ENCODE results near the gene LYPD6B.

The LYPD6B gene

GRCh38 chr2:149099298-149099697 lies 60.8 kb downstream of the LYPD6B start:
- H2AFZ ChIP-seq, result no peak overlapping the region
- H3K36me3 ChIP-seq (ENCODE audit: control insufficient read depth, insufficient read depth, low read length), result no peaks in the 10 kb centered on the region
- peaks cover 5% of the 10 kb centered on the region for H3K4me1 ChIP-seq
- no peaks in the 10 kb centered on the region for H3K9me3 ChIP-seq (ENCODE audit: control insufficient read depth, low read length)
- H3K4me2 ChIP-seq (ENCODE audit: low read length), result no peak overlapping the region
- no peak overlapping the region for H3K4me3 ChIP-seq (ENCODE audit: low read depth, low read length)
- no peaks in the 10 kb centered on the region for H3K79me2 ChIP-seq
- H3K27ac ChIP-seq, result no peak overlapping the region
- no peak overlapping the region for H3K9ac ChIP-seq
- TF ChIP-seq CTCF (IDR thresholded peaks at IDR 0.05), result no peak
- no peaks in the 10 kb centered on the region for H3K27me3 ChIP-seq (ENCODE audit: control insufficient read depth, insufficient read depth, low read length)

- no peak overlapping the region for H3K4me3 ChIP-seq (ENCODE audit: low read depth, low read length)
- no peak overlapping the region for H3K27ac ChIP-seq
- peaks cover 5% of the 10 kb centered on the region for H3K4me1 ChIP-seq
- no peak overlapping the region for H3K9ac ChIP-seq
- H3K27me3 ChIP-seq (ENCODE audit: control insufficient read depth, insufficient read depth, low read length), result no peaks in the 10 kb centered on the region
- H3K36me3 ChIP-seq (ENCODE audit: control insufficient read depth, insufficient read depth, low read length), result no peaks in the 10 kb centered on the region
- H3K4me2 ChIP-seq (ENCODE audit: low read length), result no peak overlapping the region
- H3K79me2 ChIP-seq, result no peaks in the 10 kb centered on the region
- H2AFZ ChIP-seq, result peak overlapping the region; percentile 61
- no peak for TF ChIP-seq CTCF (IDR thresholded peaks at IDR 0.05)
- no peaks in the 10 kb centered on the region for H3K9me3 ChIP-seq (ENCODE audit: control insufficient read depth, low read length)
Observed at GRCh38 chr2:149100739-149101699, 62.5 kb downstream of the LYPD6B start.

GRCh38 chr2:149101818-149102217 lies 63.3 kb downstream of the LYPD6B start:
- H3K9me3 ChIP-seq (ENCODE audit: control insufficient read depth, low read length), result no peaks in the 10 kb centered on the region

GRCh38 chr2:149103081-149103620 lies 64.7 kb downstream of the LYPD6B start:
- Histone ChIP-seq H3K9me3 (ENCODE audit: control insufficient read depth, low read length) (no peaks in the 10 kb centered on the region), H3K79me2 (no peaks in the 10 kb centered on the region), H3K4me1 (peaks cover 5% of the 10 kb centered on the region), H3K36me3 (ENCODE audit: control insufficient read depth, insufficient read depth, low read length) (no peaks in the 10 kb centered on the region), H3K4me3 (ENCODE audit: low read depth, low read length) (no peak overlapping the region), H3K9ac (no peak overlapping the region), H3K27me3 (ENCODE audit: control insufficient read depth, insufficient read depth, low read length) (no peaks in the 10 kb centered on the region), H3K27ac (no peak overlapping the region), H2AFZ (no peak overlapping the region), H3K4me2 (ENCODE audit: low read length) (peak overlapping the region; percentile 34)
- no peak for TF ChIP-seq CTCF (IDR thresholded peaks at IDR 0.05)

More at GRCh38 chr2:149101818-149102217, 63.3 kb downstream of the LYPD6B start:
- H3K4me1 ChIP-seq, result peaks cover 5% of the 10 kb centered on the region
- no peaks in the 10 kb centered on the region for H3K36me3 ChIP-seq (ENCODE audit: control insufficient read depth, insufficient read depth, low read length)
- TF ChIP-seq CTCF (IDR thresholded peaks at IDR 0.05), result no peak
- H2AFZ ChIP-seq, result no peak overlapping the region
- no peaks in the 10 kb centered on the region for H3K79me2 ChIP-seq
- H3K27ac ChIP-seq, result no peak overlapping the region
- no peak overlapping the region for H3K4me2 ChIP-seq (ENCODE audit: low read length)
- no peak overlapping the region for H3K4me3 ChIP-seq (ENCODE audit: low read depth, low read length)
- no peak overlapping the region for H3K9ac ChIP-seq
- no peaks in the 10 kb centered on the region for H3K27me3 ChIP-seq (ENCODE audit: control insufficient read depth, insufficient read depth, low read length)
